ENCODE results near the gene CA9.

The CA9 gene

DNA sequence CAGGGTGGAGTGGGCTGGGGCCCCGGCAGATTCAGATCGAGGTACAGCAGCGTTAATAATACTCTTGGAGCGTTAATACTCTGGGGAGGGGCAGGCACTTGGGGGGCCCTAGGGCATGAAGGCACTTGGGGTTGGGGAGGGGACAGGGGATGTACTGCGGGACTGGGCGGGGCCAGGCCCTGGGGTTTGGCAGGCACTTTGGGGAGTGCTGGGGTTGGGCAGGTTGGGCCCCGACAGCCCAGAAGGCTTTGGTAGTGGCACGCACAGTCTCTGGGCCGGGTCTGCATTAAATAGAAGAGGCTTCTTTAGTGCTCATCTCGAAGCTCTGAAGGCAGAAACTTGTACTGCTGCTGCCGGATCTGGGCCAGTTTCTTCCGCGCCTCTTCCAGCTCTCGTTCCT is 23.8 kb downstream of the CA9 start:
- no peak overlapping the region for H3K4me3 ChIP-seq (ENCODE audit: low read depth, low read length)
- TF ChIP-seq, protein P1, sequence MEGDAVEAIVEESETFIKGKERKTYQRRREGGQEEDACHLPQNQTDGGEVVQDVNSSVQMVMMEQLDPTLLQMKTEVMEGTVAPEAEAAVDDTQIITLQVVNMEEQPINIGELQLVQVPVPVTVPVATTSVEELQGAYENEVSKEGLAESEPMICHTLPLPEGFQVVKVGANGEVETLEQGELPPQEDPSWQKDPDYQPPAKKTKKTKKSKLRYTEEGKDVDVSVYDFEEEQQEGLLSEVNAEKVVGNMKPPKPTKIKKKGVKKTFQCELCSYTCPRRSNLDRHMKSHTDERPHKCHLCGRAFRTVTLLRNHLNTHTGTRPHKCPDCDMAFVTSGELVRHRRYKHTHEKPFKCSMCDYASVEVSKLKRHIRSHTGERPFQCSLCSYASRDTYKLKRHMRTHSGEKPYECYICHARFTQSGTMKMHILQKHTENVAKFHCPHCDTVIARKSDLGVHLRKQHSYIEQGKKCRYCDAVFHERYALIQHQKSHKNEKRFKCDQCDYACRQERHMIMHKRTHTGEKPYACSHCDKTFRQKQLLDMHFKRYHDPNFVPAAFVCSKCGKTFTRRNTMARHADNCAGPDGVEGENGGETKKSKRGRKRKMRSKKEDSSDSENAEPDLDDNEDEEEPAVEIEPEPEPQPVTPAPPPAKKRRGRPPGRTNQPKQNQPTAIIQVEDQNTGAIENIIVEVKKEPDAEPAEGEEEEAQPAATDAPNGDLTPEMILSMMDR (IDR thresholded peaks at IDR 0.05; ENCODE audit: low read depth, low read length, missing control alignments), result no peak

DNA sequence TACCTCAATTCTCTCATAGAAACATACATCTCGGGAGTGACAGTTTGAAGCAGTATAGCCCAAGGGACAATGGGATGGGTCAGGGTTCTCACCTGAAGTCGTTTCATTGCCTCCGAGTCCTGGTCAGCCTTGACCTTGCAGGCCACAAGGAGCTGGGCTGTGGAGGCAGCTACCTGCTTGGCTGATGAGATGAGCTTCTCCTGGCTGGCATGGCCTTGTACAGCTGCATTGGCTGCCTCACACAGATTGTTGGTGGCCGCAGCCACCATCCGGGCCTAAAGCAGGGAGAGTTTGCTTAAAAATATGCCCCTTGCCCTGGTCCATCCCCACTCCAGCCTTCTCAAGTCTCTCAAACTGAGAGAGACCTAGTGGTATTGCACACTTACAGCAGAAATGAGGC is 24.5 kb downstream of the CA9 start:
- no peak overlapping the region for H3K4me3 ChIP-seq (ENCODE audit: low read depth, low read length)
- TF ChIP-seq, protein P1 (IDR thresholded peaks at IDR 0.05; ENCODE audit: low read depth, low read length, missing control alignments), result no peak
- DNase-seq (ENCODE audit: low read depth), result no peak

More for the DNA sequence above, 23.8 kb downstream of the CA9 start:
- no peak for DNase-seq (ENCODE audit: low read depth)

- no peak overlapping the region for H3K4me3 ChIP-seq (ENCODE audit: low read depth, low read length)
- no peak for DNase-seq (ENCODE audit: low read depth)
- TF ChIP-seq, protein P1 (IDR thresholded peaks at IDR 0.05; ENCODE audit: low read depth, low read length, missing control alignments), result no peak
Observed at GRCh38 chr9:35700031-35700430, 26.3 kb downstream of the CA9 start.

DNA sequence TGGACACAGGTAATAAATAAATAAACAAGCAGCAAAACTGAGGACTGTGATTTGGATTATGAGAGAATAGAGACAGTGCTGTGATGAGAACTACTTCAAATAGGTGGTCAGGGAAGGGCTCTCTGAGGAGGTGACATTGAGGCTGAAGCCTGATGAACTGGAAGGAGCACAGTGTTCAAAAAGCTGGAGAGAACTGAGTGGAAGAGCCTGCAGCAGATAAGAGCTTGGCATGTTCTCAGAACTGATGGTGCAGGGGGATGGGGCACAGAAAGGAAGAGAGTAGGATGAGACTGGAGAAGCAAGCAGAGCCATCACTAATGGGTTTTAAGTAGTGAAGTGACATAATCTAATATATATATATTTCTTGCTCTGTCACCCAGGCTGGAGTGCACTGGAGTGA is 27.2 kb downstream of the CA9 start:
- no peak overlapping the region for H3K4me3 ChIP-seq (ENCODE audit: low read depth, low read length)
- TF ChIP-seq, protein P1 (IDR thresholded peaks at IDR 0.05; ENCODE audit: low read depth, low read length, missing control alignments), result no peak
- no peak for DNase-seq (ENCODE audit: low read depth)

DNA sequence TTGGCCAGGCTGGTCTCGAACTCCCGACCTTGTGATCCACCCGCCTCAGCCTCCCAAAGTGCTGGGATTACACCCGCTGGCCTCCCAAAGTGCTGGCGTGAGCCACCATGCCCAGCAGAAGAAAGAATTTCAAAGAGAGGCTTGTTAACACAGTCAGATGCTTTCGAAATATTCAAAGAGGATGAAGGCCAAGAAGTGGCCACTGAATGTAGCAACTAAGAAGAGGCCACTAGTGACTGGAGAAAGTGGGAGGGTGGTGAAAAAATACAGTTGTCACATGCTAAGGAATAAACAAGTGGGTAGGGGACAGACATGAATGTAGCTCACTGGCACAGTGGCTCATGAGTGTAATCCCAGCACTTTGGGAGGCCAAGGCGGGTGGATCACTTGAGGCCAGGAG is 29.0 kb downstream of the CA9 start:
- DNase-seq (ENCODE audit: low read depth), result no peak
- TF ChIP-seq, protein P1 (IDR thresholded peaks at IDR 0.05; ENCODE audit: low read depth, low read length, missing control alignments), result no peak

GRCh38 chr9:35703906-35704672 is 30.4 kb downstream of the CA9 start:
- H3K4me3 ChIP-seq (ENCODE audit: low read depth, low read length), result no peak overlapping the region
- DNase-seq (ENCODE audit: low read depth), result no peak
- TF ChIP-seq, protein P1 (IDR thresholded peaks at IDR 0.05; ENCODE audit: low read depth, low read length, missing control alignments), result no peak

More for the DNA sequence above, 29.0 kb downstream of the CA9 start:
- no peak overlapping the region for H3K4me3 ChIP-seq (ENCODE audit: low read depth, low read length)

DNA sequence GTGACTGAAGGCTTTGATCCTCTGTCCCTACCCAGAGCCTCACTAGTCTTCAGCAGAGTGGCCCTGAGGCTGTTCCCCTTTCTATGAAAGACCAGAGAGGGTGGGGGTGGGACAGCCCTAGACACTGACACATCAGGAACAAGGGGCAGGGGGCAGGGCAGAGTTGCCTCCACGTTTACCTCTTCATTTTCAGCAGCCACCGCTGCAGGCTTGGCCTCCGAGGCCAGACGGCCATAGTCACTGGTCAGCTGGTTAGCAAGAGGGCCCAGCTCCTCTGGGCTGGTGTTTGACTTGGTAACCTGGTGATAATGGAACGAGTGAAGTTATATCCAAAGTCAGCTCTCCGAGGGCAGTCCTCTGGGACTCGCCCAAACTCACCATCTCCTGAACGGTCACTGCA is 31.6 kb downstream of the CA9 start:
- no peak overlapping the region for H3K4me3 ChIP-seq (ENCODE audit: low read depth, low read length)
- DNase-seq (ENCODE audit: low read depth), result no peak
- TF ChIP-seq, protein P1 (IDR thresholded peaks at IDR 0.05; ENCODE audit: low read depth, low read length, missing control alignments), result no peak
